ENCODE measurements around the gene CTBP2.

The CTBP2 gene

DNA sequence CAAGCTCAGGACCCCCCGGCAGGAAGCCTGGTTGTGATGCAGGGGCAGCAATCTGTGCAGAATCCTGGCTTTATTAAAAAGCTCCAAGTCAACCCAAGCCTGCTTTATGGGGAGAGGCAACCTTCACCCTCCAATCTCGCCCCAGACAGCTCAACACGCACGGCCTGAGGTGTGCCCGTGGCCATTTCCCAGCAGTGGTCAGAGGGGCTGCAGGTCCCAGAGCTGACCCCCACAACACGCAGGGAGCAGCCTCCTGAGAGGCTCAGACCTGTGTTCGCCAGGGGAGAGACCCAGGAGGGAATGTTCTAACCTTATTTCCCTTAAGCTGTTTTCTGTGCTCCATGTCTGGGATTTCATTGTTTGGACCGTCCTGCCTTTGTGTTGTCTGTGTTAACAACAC is 108.2 kb downstream of the CTBP2 start:
- Histone ChIP-seq H3K4ac (ENCODE audit: low read length) (no peak overlapping the region), H2BK15ac (ENCODE audit: low read length) (no peak overlapping the region), H3K9ac (ENCODE audit: low read depth, low read length, poor library complexity) (no peak overlapping the region), H4K8ac (ENCODE audit: low read depth, low read length) (no peak overlapping the region), H3K4me3 (ENCODE audit: low read length in 2 of 2) (no peak overlapping the region), H3K9me3 (replicated peaks in 1 of 2; ENCODE audit: control insufficient read depth in 2 of 2, insufficient read depth in 1 of 2, low read depth in 1 of 2, low read length in 2 of 2) (peaks cover 3 to 14% of the 10 kb centered on the region in 2 donors), H4K91ac (ENCODE audit: low read depth, low read length, poor library complexity) (no peak overlapping the region), H3K23ac (ENCODE audit: low read depth, low read length, poor library complexity) (no peak overlapping the region), H2BK12ac (ENCODE audit: low read length) (no peak overlapping the region), H3K36me3 (replicated peaks in 1 of 2; ENCODE audit: control insufficient read depth in 2 of 2, insufficient read depth in 2 of 2, low read length in 2 of 2) (peaks cover 2 to 20% of the 10 kb centered on the region in 2 donors), H2BK120ac (ENCODE audit: low read depth, low read length) (no peak overlapping the region), H3K18ac (ENCODE audit: low read length) (peak overlapping the region; percentile 64), H2AFZ (ENCODE audit: low read length) (no peak overlapping the region), H3K79me1 (ENCODE audit: low read depth, low read length) (peaks cover 18% of the 10 kb centered on the region), H3K27me3 (ENCODE audit: control insufficient read depth in 3 of 3, insufficient read depth in 3 of 3, low read depth in 1 of 3, low read length in 3 of 3) (no peaks in the 10 kb centered on the region), H3K14ac (ENCODE audit: low read length) (no peak overlapping the region), H3K4me2 (ENCODE audit: insufficient read depth, low read length, poor library complexity, severe bottlenecking) (no peak overlapping the region), H2BK5ac (ENCODE audit: low read length) (no peak overlapping the region), H3K27ac (replicated peaks; ENCODE audit: low read length) (no peak overlapping the region), H3K4me1 (ENCODE audit: control insufficient read depth in 2 of 2, insufficient read depth in 1 of 2, low read depth in 1 of 2, low read length in 2 of 2) (peaks cover 20 to 22% of the 10 kb centered on the region in 2 donors), H2AK5ac (ENCODE audit: low read depth, low read length) (no peak overlapping the region)
- no peak for DNase-seq (ENCODE audit: low spot score)
- no CpG with 5 or more reads among the region's 8 CpGs for WGBS, 2 donors (ENCODE audit: extremely low coverage in 2 of 2, insufficient read length in 2 of 2, insufficient replicate concordance in 1 of 2)

- H3K4me2 ChIP-seq (ENCODE audit: insufficient read depth, low read length, poor library complexity, severe bottlenecking): no peak overlapping the region
- peaks cover 10% of the 10 kb centered on the region in 2 donors for H3K4me1 ChIP-seq (ENCODE audit: control insufficient read depth in 2 of 2, insufficient read depth in 1 of 2, low read depth in 1 of 2, low read length in 2 of 2)
- no peak overlapping the region for H3K18ac ChIP-seq (ENCODE audit: low read length)
- no peak overlapping the region for H4K8ac ChIP-seq (ENCODE audit: low read depth, low read length)
- H3K9ac ChIP-seq (ENCODE audit: low read depth, low read length, poor library complexity): no peak overlapping the region
- H2BK15ac ChIP-seq (ENCODE audit: low read length): no peak overlapping the region
- no peak overlapping the region for H3K27ac ChIP-seq (replicated peaks; ENCODE audit: low read length)
- peaks cover 15% of the 10 kb centered on the region for H3K79me1 ChIP-seq (ENCODE audit: low read depth, low read length)
- H4K91ac ChIP-seq (ENCODE audit: low read depth, low read length, poor library complexity): no peak overlapping the region
- no peak overlapping the region for H2BK120ac ChIP-seq (ENCODE audit: low read depth, low read length)
- H3K14ac ChIP-seq (ENCODE audit: low read length): no peak overlapping the region
- H2BK12ac ChIP-seq (ENCODE audit: low read length): no peak overlapping the region
- H2AK5ac ChIP-seq (ENCODE audit: low read depth, low read length): no peak overlapping the region
- no CpG with 5 or more reads among the region's 14 CpGs for WGBS, 2 donors (ENCODE audit: extremely low coverage in 2 of 2, insufficient read length in 2 of 2, insufficient replicate concordance in 1 of 2)
- H3K36me3 ChIP-seq (replicated peaks in 1 of 2; ENCODE audit: control insufficient read depth in 2 of 2, insufficient read depth in 2 of 2, low read length in 2 of 2): peaks cover 0 to 20% of the 10 kb centered on the region in 2 donors
- H3K9me3 ChIP-seq (replicated peaks in 1 of 2; ENCODE audit: control insufficient read depth in 2 of 2, insufficient read depth in 1 of 2, low read depth in 1 of 2, low read length in 2 of 2): peaks cover 3 to 14% of the 10 kb centered on the region in 2 donors
- no peak for DNase-seq (ENCODE audit: low spot score)
- no peak overlapping the region for H3K4me3 ChIP-seq (ENCODE audit: low read length in 2 of 2)
- no peak overlapping the region for H3K4ac ChIP-seq (ENCODE audit: low read length)
- H3K23ac ChIP-seq (ENCODE audit: low read depth, low read length, poor library complexity): no peak overlapping the region
- H2AFZ ChIP-seq (ENCODE audit: low read length): no peak overlapping the region
- H2BK5ac ChIP-seq (ENCODE audit: low read length): no peak overlapping the region
- no peaks in the 10 kb centered on the region for H3K27me3 ChIP-seq (ENCODE audit: control insufficient read depth in 3 of 3, insufficient read depth in 3 of 3, low read depth in 1 of 3, low read length in 3 of 3)
Observed at GRCh38 chr10:125050383-125050782, 110.0 kb downstream of the CTBP2 start.

- peak overlapping the region; percentile 17 for H3K23ac ChIP-seq (ENCODE audit: low read depth, low read length, poor library complexity)
- no peak overlapping the region for H3K4ac ChIP-seq (ENCODE audit: low read length)
- H2BK15ac ChIP-seq (ENCODE audit: low read length): peak overlapping the region; percentile 30
- peaks cover 3 to 8% of the 10 kb centered on the region in 2 donors for H3K9me3 ChIP-seq (replicated peaks in 1 of 2; ENCODE audit: control insufficient read depth in 2 of 2, insufficient read depth in 1 of 2, low read depth in 1 of 2, low read length in 2 of 2)
- H4K8ac ChIP-seq (ENCODE audit: low read depth, low read length): no peak overlapping the region
- H3K27ac ChIP-seq (replicated peaks; ENCODE audit: low read length): no peak overlapping the region
- H2AK5ac ChIP-seq (ENCODE audit: low read depth, low read length): peak overlapping the region; percentile 16
- H3K4me1 ChIP-seq (ENCODE audit: control insufficient read depth in 2 of 2, insufficient read depth in 1 of 2, low read depth in 1 of 2, low read length in 2 of 2): peaks cover 5 to 12% of the 10 kb centered on the region in 2 donors
- no peak overlapping the region for H2AFZ ChIP-seq (ENCODE audit: low read length)
- H3K4me2 ChIP-seq (ENCODE audit: insufficient read depth, low read length, poor library complexity, severe bottlenecking): no peak overlapping the region
- H3K27me3 ChIP-seq (ENCODE audit: control insufficient read depth in 3 of 3, insufficient read depth in 3 of 3, low read depth in 1 of 3, low read length in 3 of 3): no peaks in the 10 kb centered on the region
- H3K14ac ChIP-seq (ENCODE audit: low read length): no peak overlapping the region
- H2BK12ac ChIP-seq (ENCODE audit: low read length): no peak overlapping the region
- peaks cover 0 to 22% of the 10 kb centered on the region in 2 donors for H3K36me3 ChIP-seq (replicated peaks in 1 of 2; ENCODE audit: control insufficient read depth in 2 of 2, insufficient read depth in 2 of 2, low read length in 2 of 2)
- WGBS, 2 donors (ENCODE audit: extremely low coverage in 2 of 2, insufficient read length in 2 of 2, insufficient replicate concordance in 1 of 2): no CpG with 5 or more reads among the region's 16 CpGs
- H3K79me1 ChIP-seq (ENCODE audit: low read depth, low read length): peaks cover 10% of the 10 kb centered on the region
- DNase-seq (ENCODE audit: low spot score): no peak
- H2BK120ac ChIP-seq (ENCODE audit: low read depth, low read length): peak overlapping the region; percentile 26
- H3K18ac ChIP-seq (ENCODE audit: low read length): peak overlapping the region; percentile 35
- H2BK5ac ChIP-seq (ENCODE audit: low read length): no peak overlapping the region
- H3K4me3 ChIP-seq (ENCODE audit: low read length in 2 of 2): no peak overlapping the region
- H3K9ac ChIP-seq (ENCODE audit: low read depth, low read length, poor library complexity): no peak overlapping the region
- H4K91ac ChIP-seq (ENCODE audit: low read depth, low read length, poor library complexity): no peak overlapping the region
Observed at GRCh38 chr10:125049216-125049881, 111.0 kb downstream of the CTBP2 start.

DNA sequence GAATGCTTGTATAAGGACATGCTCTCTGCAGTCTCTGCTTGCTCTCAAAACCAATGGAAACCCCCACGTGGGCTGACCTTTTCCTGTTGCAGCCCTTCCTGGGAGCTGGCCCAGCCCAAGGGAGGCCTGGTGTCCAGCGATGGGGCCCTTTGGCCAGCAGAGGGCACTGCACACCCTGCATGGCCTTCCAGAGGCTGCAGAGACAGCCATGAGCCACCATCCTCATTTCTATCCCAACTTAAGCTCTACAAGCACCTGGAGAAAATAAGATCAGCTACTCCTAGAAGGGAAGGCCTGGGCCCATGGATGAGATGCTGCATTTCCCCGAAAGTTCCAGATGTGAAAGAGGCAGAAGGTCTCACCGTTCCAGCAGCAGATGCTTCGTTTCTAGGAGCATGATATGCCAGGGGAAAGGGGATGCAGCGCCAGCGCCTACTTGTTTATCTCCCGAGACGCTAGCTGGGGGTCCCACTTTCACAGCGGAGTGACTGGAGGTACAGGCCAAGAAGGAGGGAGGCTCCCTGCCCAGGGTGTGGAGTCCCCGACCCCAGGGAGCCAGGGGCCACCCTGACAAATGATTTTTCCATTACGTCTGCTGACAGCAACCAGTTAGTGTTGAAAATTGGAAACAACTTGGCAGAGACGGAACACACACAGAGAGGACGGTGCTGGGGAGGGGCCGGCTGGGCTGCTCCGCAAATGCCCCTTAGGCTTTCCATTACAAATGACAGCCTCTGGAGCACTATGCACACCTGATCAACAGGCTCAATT is 112.1 kb downstream of the CTBP2 start:
- Histone ChIP-seq H3K18ac (ENCODE audit: low read length) (no peak overlapping the region), H3K27me3 (ENCODE audit: control insufficient read depth in 3 of 3, insufficient read depth in 3 of 3, low read depth in 1 of 3, low read length in 3 of 3) (no peaks in the 10 kb centered on the region), H3K4ac (ENCODE audit: low read length) (no peak overlapping the region), H4K91ac (ENCODE audit: low read depth, low read length, poor library complexity) (no peak overlapping the region), H2AK5ac (ENCODE audit: low read depth, low read length) (no peak overlapping the region), H3K79me1 (ENCODE audit: low read depth, low read length) (peaks cover 9% of the 10 kb centered on the region), H3K4me3 (ENCODE audit: low read length in 2 of 2) (no peak overlapping the region), H3K9me3 (replicated peaks in 1 of 2; ENCODE audit: control insufficient read depth in 2 of 2, insufficient read depth in 1 of 2, low read depth in 1 of 2, low read length in 2 of 2) (no peaks in the 10 kb centered on the region), H3K27ac (replicated peaks; ENCODE audit: low read length) (peak overlapping the region; percentile 9), H3K14ac (ENCODE audit: low read length) (no peak overlapping the region), H2BK5ac (ENCODE audit: low read length) (no peak overlapping the region), H2BK120ac (ENCODE audit: low read depth, low read length) (no peak overlapping the region), H2AFZ (ENCODE audit: low read length) (no peak overlapping the region), H2BK15ac (ENCODE audit: low read length) (no peak overlapping the region), H3K36me3 (replicated peaks in 1 of 2; ENCODE audit: control insufficient read depth in 2 of 2, insufficient read depth in 2 of 2, low read length in 2 of 2) (peaks cover 3 to 24% of the 10 kb centered on the region in 2 donors), H3K4me1 (ENCODE audit: control insufficient read depth in 2 of 2, insufficient read depth in 1 of 2, low read depth in 1 of 2, low read length in 2 of 2) (peaks cover 5 to 15% of the 10 kb centered on the region in 2 donors), H4K8ac (ENCODE audit: low read depth, low read length) (no peak overlapping the region), H3K23ac (ENCODE audit: low read depth, low read length, poor library complexity) (no peak overlapping the region), H3K9ac (ENCODE audit: low read depth, low read length, poor library complexity) (no peak overlapping the region), H2BK12ac (ENCODE audit: low read length) (no peak overlapping the region), H3K4me2 (ENCODE audit: insufficient read depth, low read length, poor library complexity, severe bottlenecking) (no peak overlapping the region)
- DNase-seq (ENCODE audit: low spot score): peak; percentile 79
- no CpG with 5 or more reads among the region's 16 CpGs for WGBS, 2 donors (ENCODE audit: extremely low coverage in 2 of 2, insufficient read length in 2 of 2, insufficient replicate concordance in 1 of 2)
